Measurements from ENCODE around the gene NCEH1. TPM values are rescaled to one million over a fixed set of nuclear protein-coding genes. Genes with fewer than 3 reads are reported as not detected.

The NCEH1 gene
- total and polyA plus RNA-seq, 10 of the 15 experiments (the other 5 are each of a cell fraction or from before 2014, with no cell fraction given), result 1.8 to 8.1 (median 4.5) TPM

GRCh38 chr3:172625404-172625803 is 85.5 kb downstream of the NCEH1 start:
- ChIA-PET CTCF (interaction anchor here (0.9 to 4.6 kb wide), 5 partner anchors 10 to 164 kb away, joined by 3 to 24 read pairs (median 10); no protein-coding TSS in a partner anchor), SMC1A (ENCODE audit: uncharacterized antibody, unreplicated experiment) (interaction anchor here (1.1 to 2.5 kb wide), 3 partner anchors 9 to 48 kb away, joined by 3 to 12 read pairs (median 12); no protein-coding TSS in a partner anchor), POLR2A (interaction anchor here (1.1 to 1.3 kb wide), 2 partner anchors 11 to 31 kb away, joined by 3 read pairs; no protein-coding TSS in a partner anchor), RAD21 (ENCODE audit: unreplicated experiment) (interaction anchor here (0.9 kb wide), 1 partner anchor 272 kb away, joined by 3 read pairs; no protein-coding TSS in a partner anchor)
- intact Hi-C loops (cut with micrococcal nuclease; ENCODE audit: unreplicated experiment) (no loop called here), in situ Hi-C loops (cut with MboI) (no loop called here)
- no peak overlapping the region for H2AFZ ChIP-seq (ENCODE audit: control insufficient read depth, low read depth, low read length)
- H3K4me2 ChIP-seq (ENCODE audit: control insufficient read depth, insufficient read depth), result no peak overlapping the region
- 62% methylated on average over 2 of the region's 2 CpGs for WGBS (ENCODE audit: insufficient coverage, insufficient replicate concordance, low lambda C conversion rate, missing lambda C conversion rate)
- H3K9ac ChIP-seq (ENCODE audit: control insufficient read depth, insufficient read depth, low read length), result no peak overlapping the region
- H3K9me3 ChIP-seq (replicated peaks; ENCODE audit: control insufficient read depth, insufficient read depth, low read length), result no peaks in the 10 kb centered on the region
- TF ChIP-seq SMAD5 (IDR thresholded peaks at IDR 0.05; ENCODE audit: low read depth) (no peak), KDM1A (IDR thresholded peaks at IDR 0.05; ENCODE audit: borderline replicate concordance) (no peak), FOXK2 (IDR thresholded peaks at IDR 0.05) (no peak), MTA3 (IDR thresholded peaks at IDR 0.05; ENCODE audit: borderline replicate concordance, low read length) (no peak), CHD1 (IDR thresholded peaks at IDR 0.05; ENCODE audit: low read depth, low read length) (no peak), NFYB (IDR thresholded peaks at IDR 0.05; ENCODE audit: insufficient read depth, low read depth, low read length) (no peak), MTA2 (IDR thresholded peaks at IDR 0.05; ENCODE audit: low read depth) (no peak), ZBTB11 (CRISPR knock-in tag; IDR thresholded peaks at IDR 0.05) (no peak), ATF7 (IDR thresholded peaks at IDR 0.05; ENCODE audit: low read depth) (no peak), RB1 (IDR thresholded peaks at IDR 0.05; ENCODE audit: borderline replicate concordance) (no peak), ZNF622 (IDR thresholded peaks at IDR 0.05) (no peak), MAX (IDR thresholded peaks at IDR 0.05; ENCODE audit: low read depth, low read length) (no peak), JUND (IDR thresholded peaks at IDR 0.05; ENCODE audit: low read depth, low read length) (no peak), NKRF (conservative IDR thresholded peaks at IDR 0.05) (no peak), NR2F1 (conservative IDR thresholded peaks at IDR 0.05) (no peak), IRF4 (IDR thresholded peaks at IDR 0.05; ENCODE audit: low read depth, low read length) (no peak)
- no peak overlapping the region for H3K27ac ChIP-seq (ENCODE audit: control insufficient read depth, insufficient read depth)
- H3K36me3 ChIP-seq (ENCODE audit: control insufficient read depth in 2 of 2, insufficient read depth in 2 of 2, low read length in 1 of 2), result no peaks in the 10 kb centered on the region
- DNase-seq (ENCODE audit: low read depth, low spot score), result no peak
- no peaks in the 10 kb centered on the region for H3K27me3 ChIP-seq (replicated peaks in 1 of 2; ENCODE audit: control insufficient read depth in 2 of 2, insufficient read depth in 2 of 2, low read length in 1 of 2)
- BruUV-seq (replicated peaks), result no TSS peak
- FAIRE-seq, result no peak
- no peaks in the 10 kb centered on the region for H4K20me1 ChIP-seq (ENCODE audit: control insufficient read depth, insufficient read depth)
- H3K4me1 ChIP-seq (ENCODE audit: control insufficient read depth, insufficient read depth, low read length), result no peaks in the 10 kb centered on the region
- no peak for ATAC-seq
- H3K4me3 ChIP-seq, result no peak overlapping the region
- H3K79me2 ChIP-seq (ENCODE audit: control insufficient read depth, insufficient read depth, low read length), result no peaks in the 10 kb centered on the region
